Measurements from ENCODE around the gene TICAM2.

TICAM2 gene

DNA sequence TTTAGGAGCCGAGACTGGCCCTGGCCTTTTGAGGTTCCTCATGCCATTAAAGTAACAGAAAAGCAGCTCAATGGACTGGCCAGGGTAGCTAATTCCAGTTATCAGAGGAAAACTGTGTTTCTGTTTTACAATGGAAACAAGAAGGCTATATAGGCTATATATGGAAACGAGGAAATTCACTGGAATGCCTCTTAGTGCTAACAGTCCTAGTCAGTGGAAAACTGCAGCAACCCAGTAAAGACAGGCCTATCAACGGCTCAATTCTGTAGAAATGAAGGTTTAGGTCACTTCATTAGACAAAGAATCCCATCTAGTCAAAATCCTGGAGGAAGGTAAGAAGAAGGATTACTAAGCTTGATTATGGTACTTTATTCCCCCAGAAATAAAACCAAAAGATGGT is 3.2 kb upstream of the TICAM2 start:
- Histone ChIP-seq H3K27me3 (ENCODE audit: insufficient read depth, low read length) (no peaks in the 10 kb centered on the region), H3K4me3 (ENCODE audit: low read length) (no peak overlapping the region), H3K4me1 (ENCODE audit: insufficient read depth, low read length) (peaks cover 28% of the 10 kb centered on the region), H3K27ac (ENCODE audit: low read depth, low read length) (no peak overlapping the region), H3K36me3 (ENCODE audit: insufficient read depth, low read length) (peaks cover 1% of the 10 kb centered on the region; the same call in 1 of the 2 replicates), H3K9me3 (ENCODE audit: insufficient read depth, low read depth, low read length) (no peaks in the 10 kb centered on the region), H3K9ac (ENCODE audit: low read depth, low read length) (no peak overlapping the region)
- over 99% methylated on average over 3 of the region's 3 CpGs for WGBS

DNA sequence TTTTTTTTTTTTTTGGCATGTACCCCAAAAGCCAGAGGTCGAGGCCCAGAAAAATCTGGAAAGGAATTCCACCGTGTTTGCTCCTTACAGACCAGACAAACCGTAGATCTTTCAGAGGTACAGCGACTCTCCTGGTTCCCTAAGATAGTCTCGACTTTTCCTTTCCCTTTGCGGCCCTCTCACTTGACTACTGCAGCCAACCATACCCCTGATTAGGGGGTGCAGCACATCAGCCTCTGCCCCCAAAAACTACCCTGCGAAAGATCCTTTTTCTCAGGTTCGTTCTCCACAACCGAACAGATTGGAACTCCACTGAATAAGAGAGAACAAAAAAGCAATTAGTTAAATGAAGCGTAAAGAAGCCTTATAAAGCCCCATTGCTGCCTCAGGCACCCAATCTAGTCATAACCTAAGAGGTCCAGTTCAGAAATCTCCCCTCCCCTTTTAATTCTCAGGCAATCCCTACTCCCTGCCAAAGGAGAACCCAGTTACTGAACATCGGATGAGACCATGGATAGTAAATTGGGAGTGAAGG is 379 bp upstream of the TICAM2 start:
- 64% methylated on average over 11 of the region's 11 CpGs for WGBS
- Histone ChIP-seq H3K36me3 (ENCODE audit: insufficient read depth, low read length) (no peaks in the 10 kb centered on the region), H3K9me3 (ENCODE audit: insufficient read depth, low read depth, low read length) (no peaks in the 10 kb centered on the region), H3K27ac (ENCODE audit: low read depth, low read length) (no peak overlapping the region), H3K9ac (ENCODE audit: low read depth, low read length) (no peak overlapping the region), H3K4me3 (ENCODE audit: low read length) (peak overlapping the region; percentile 58), H3K4me1 (ENCODE audit: insufficient read depth, low read length) (peaks cover 22% of the 10 kb centered on the region), H3K27me3 (ENCODE audit: insufficient read depth, low read length) (no peaks in the 10 kb centered on the region)

DNA sequence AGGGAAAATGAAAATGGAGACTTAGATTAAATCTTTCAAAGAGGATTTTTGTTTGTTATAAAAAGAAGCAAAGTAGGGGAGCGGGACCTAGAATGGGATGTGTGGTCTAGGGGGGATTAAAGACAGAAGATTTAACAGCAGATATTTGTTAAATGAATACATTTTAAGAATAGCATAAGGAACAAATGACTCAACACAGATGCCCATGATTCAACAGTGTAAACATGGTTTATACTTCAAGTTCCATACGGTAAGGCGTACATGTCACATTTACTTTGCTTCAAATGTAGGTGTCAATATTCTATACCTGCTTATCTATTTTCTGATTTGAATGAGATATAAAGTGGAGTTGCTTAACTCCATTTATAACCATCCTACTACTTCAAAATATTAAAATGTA is 1.5 kb downstream of the TICAM2 start:
- no peaks in the 10 kb centered on the region for H3K27me3 ChIP-seq (ENCODE audit: insufficient read depth, low read length)
- H3K27ac ChIP-seq (ENCODE audit: low read depth, low read length) = no peak overlapping the region
- no peak overlapping the region for H3K9ac ChIP-seq (ENCODE audit: low read depth, low read length)
- no peaks in the 10 kb centered on the region for H3K36me3 ChIP-seq (ENCODE audit: insufficient read depth, low read length)
- H3K9me3 ChIP-seq (ENCODE audit: insufficient read depth, low read depth, low read length) = no peaks in the 10 kb centered on the region
- H3K4me1 ChIP-seq (ENCODE audit: insufficient read depth, low read length) = peaks cover 22% of the 10 kb centered on the region
- 86% methylated on average over 3 of the region's 3 CpGs for WGBS
- no peak overlapping the region for H3K4me3 ChIP-seq (ENCODE audit: low read length)

DNA sequence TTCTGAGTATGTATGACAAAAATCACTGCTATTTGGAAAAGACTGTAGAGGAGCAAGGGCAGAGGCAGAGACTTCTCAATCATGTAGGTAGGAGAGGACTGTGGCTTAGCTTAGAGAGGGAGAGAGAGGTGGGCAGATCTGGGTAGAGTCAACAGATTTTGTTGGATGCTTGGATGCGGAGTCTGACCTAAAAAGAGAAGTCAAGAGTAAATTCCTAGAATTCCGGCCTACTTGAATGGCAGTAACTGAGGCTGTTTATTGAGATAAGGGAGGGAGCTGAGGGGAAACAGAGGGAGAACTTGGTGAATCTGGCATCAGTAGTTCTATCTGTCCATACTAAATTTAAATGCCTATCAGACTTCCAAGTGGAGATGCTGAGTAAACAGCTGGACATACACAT is 2.4 kb downstream of the TICAM2 start:
- no peaks in the 10 kb centered on the region for H3K9me3 ChIP-seq (ENCODE audit: insufficient read depth, low read depth, low read length)

DNA sequence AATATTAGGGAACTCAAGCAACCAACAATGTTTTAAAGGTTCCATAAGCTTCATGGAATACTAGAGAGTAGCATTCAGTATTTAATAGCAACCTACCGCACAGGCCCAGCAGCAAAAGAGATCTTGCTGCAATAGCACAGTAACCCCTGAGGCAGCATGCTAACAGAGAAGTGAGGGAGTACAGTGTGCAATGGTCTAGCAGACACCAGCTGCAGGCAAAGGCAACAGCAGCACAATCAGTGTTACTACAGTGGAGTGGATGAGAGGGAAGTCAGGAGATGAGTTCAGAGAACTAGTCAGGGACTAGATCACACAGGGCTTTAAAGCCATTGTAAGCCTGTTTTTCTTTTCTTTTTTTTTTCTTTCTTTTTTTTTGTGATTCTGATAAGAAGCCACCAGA is 2.8 kb downstream of the TICAM2 start:
- Histone ChIP-seq H3K36me3 (ENCODE audit: insufficient read depth, low read length) (no peaks in the 10 kb centered on the region), H3K27me3 (ENCODE audit: insufficient read depth, low read length) (no peaks in the 10 kb centered on the region), H3K9me3 (ENCODE audit: insufficient read depth, low read depth, low read length) (no peaks in the 10 kb centered on the region), H3K9ac (ENCODE audit: low read depth, low read length) (no peak overlapping the region), H3K4me3 (ENCODE audit: low read length) (no peak overlapping the region), H3K4me1 (ENCODE audit: insufficient read depth, low read length) (peaks cover 22% of the 10 kb centered on the region), H3K27ac (ENCODE audit: low read depth, low read length) (no peak overlapping the region)
- 96% methylated on average over 1 of the region's 1 CpG for WGBS

More for the DNA sequence above, 2.4 kb downstream of the TICAM2 start:
- 80% methylated on average over 2 of the region's 2 CpGs for WGBS
- H3K27me3 ChIP-seq (ENCODE audit: insufficient read depth, low read length) = no peaks in the 10 kb centered on the region
- H3K36me3 ChIP-seq (ENCODE audit: insufficient read depth, low read length) = no peaks in the 10 kb centered on the region
- H3K27ac ChIP-seq (ENCODE audit: low read depth, low read length) = no peak overlapping the region
- no peak overlapping the region for H3K9ac ChIP-seq (ENCODE audit: low read depth, low read length)
- H3K4me3 ChIP-seq (ENCODE audit: low read length) = no peak overlapping the region
- H3K4me1 ChIP-seq (ENCODE audit: insufficient read depth, low read length) = peaks cover 22% of the 10 kb centered on the region

DNA sequence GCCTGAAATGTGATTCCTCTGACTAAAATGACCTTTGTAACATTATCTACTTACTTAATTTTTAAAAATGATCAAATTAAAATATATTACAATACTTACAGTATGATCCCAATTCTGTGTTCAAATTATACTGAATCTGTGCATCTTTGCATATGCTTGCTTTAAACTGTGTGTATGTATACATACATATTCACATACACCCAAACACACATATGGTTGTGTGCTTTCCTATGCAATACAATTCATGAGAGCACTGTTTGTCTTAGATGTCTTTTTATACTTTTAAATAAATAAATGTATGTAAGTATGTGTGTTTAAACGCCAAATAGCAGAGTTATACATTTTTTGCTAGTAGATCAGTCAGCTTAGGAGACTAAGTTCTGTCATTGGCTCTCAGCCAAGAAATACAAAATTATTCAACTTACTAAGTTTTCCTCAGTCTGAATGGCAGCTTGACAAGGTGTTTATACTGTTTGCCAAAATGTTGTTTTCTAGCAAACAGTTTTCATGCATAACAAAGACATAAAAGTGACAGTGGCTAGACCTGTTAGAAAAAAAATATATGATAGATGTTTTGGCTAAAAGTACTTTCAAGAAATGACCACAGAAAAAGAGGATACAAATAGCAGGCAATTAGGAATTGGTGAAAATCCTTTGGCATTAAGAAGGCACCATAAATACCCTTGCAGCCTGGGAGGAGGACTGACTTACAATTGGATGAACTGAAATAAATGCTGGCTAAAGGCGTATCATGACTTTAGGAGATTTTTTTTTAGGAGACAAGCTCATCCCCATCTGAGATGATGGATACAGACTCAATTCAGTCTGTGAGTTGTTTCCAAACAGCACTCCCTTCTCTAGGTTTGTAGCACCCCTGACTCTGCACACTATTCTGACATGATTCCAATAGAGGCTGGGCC is 7.9 kb downstream of the TICAM2 start:
- Histone ChIP-seq H3K4me3 (ENCODE audit: low read length) (no peak overlapping the region), H3K4me1 (ENCODE audit: insufficient read depth, low read length) (no peaks in the 10 kb centered on the region), H3K27ac (ENCODE audit: low read depth, low read length) (no peak overlapping the region), H3K36me3 (ENCODE audit: insufficient read depth, low read length) (no peaks in the 10 kb centered on the region), H3K9ac (ENCODE audit: low read depth, low read length) (no peak overlapping the region), H3K27me3 (ENCODE audit: insufficient read depth, low read length) (no peaks in the 10 kb centered on the region), H3K9me3 (ENCODE audit: insufficient read depth, low read depth, low read length) (no peaks in the 10 kb centered on the region)
- WGBS = 86% methylated on average over 2 of the region's 2 CpGs

DNA sequence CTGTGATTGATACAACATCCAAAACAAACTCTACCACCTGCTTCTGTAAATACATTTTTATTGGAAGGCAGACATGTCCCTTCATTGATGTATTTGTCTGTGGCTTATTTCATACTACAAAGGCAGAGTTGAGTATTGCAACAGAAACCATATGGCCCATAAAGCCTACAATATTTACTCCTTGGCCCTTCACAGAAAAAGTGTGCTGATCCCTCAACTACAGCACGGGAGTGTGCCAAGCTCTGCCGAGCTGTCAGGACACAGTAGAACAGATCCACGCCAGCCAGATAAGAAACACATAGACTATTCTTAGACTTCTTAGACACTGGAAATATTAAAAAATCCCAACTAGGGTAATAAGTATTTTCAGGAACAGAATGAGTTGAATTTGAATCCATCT is 13.2 kb downstream of the TICAM2 start:
- no peak overlapping the region for H3K27ac ChIP-seq (ENCODE audit: low read depth, low read length)
- H3K4me1 ChIP-seq (ENCODE audit: insufficient read depth, low read length) = no peaks in the 10 kb centered on the region
- WGBS = 92% methylated on average over 3 of the region's 3 CpGs
- no peak overlapping the region for H3K4me3 ChIP-seq (ENCODE audit: low read length)
- no peaks in the 10 kb centered on the region for H3K36me3 ChIP-seq (ENCODE audit: insufficient read depth, low read length)
- H3K27me3 ChIP-seq (ENCODE audit: insufficient read depth, low read length) = no peaks in the 10 kb centered on the region
- H3K9ac ChIP-seq (ENCODE audit: low read depth, low read length) = no peak overlapping the region
- H3K9me3 ChIP-seq (ENCODE audit: insufficient read depth, low read depth, low read length) = no peaks in the 10 kb centered on the region

DNA sequence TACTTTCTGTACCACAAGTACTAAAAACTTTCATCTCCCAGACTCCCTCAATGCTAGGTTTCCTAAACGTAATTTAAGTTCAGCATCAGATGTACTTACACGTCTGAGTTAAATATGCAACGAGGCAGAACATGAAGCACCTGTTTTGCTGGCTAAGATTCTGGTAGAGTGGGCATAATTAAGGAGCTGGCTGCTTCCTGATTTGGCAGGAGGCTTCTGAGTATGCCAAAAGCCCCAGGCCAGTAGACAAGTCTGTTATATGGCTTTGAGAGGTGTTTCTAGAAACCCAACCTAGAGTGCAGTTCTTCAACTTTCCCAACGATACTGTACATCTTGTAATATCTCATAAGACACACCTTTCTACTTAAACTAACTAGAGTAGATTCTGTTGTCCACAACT is 13.6 kb downstream of the TICAM2 start:
- Histone ChIP-seq H3K36me3 (ENCODE audit: insufficient read depth, low read length) (no peaks in the 10 kb centered on the region), H3K27ac (ENCODE audit: low read depth, low read length) (no peak overlapping the region), H3K4me1 (ENCODE audit: insufficient read depth, low read length) (no peaks in the 10 kb centered on the region), H3K9me3 (ENCODE audit: insufficient read depth, low read depth, low read length) (no peaks in the 10 kb centered on the region), H3K9ac (ENCODE audit: low read depth, low read length) (no peak overlapping the region), H3K27me3 (ENCODE audit: insufficient read depth, low read length) (no peaks in the 10 kb centered on the region), H3K4me3 (ENCODE audit: low read length) (no peak overlapping the region)
- WGBS = 88% methylated on average over 4 of the region's 4 CpGs

DNA sequence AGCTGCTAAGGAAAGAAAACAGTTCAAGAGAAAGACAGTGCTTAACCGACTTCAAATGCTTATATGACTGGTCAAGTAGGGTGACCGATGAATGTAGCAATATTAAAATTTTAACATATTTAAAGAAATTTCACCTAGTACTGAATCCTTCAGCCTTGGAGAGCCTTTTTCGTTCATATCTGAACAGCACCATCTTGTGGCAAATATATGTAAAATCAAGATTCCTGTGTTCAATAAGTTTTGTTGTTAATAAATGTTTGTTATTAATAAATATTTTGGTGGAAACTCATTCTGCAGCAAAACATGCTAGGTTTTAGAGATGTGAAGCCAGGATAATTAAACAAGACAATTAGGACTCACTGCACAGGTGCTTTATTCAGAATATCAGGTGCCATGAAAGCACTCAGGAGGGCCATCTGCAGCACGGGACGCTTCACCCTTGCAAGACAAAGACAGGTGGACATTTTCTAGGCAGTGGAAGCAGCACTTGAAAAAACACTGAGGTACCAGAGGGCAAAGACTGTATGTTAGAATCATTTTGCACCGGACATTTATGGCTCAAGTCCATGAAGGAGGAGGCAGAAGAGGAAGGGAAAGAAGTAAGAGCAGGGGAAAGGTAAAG is 15.6 kb downstream of the TICAM2 start:
- Histone ChIP-seq H3K9me3 (ENCODE audit: insufficient read depth, low read depth, low read length) (no peaks in the 10 kb centered on the region), H3K4me3 (ENCODE audit: low read length) (no peak overlapping the region)
- WGBS = 76% methylated on average over 4 of the region's 6 CpGs

DNA sequence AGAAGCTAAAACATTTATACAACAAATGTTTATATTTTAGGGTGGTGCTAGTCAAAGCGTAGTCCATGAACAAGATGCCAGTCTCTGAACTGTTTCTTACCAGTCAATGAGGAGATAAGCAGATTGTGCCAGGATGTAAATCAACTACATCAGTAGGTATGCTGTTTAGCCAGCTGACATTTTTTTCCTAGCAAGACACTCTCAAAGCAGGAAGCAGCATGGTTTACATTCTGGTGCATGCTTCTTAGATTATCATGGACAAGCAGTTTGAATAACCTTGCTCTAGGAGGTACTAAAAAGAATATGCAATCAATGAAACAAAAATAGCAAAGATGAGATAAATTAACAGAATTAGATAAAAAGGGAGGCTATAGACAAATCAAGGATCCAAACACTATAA is 17.0 kb downstream of the TICAM2 start:
- Histone ChIP-seq H3K27ac (ENCODE audit: low read depth, low read length) (no peak overlapping the region), H3K27me3 (ENCODE audit: insufficient read depth, low read length) (no peaks in the 10 kb centered on the region), H3K9ac (ENCODE audit: low read depth, low read length) (no peak overlapping the region), H3K9me3 (ENCODE audit: insufficient read depth, low read depth, low read length) (no peaks in the 10 kb centered on the region), H3K4me3 (ENCODE audit: low read length) (no peak overlapping the region), H3K4me1 (ENCODE audit: insufficient read depth, low read length) (peaks cover 6% of the 10 kb centered on the region), H3K36me3 (ENCODE audit: insufficient read depth, low read length) (no peaks in the 10 kb centered on the region)
- 94% methylated on average over 1 of the region's 1 CpG for WGBS

More for the DNA sequence above, 15.6 kb downstream of the TICAM2 start:
- no peaks in the 10 kb centered on the region for H3K36me3 ChIP-seq (ENCODE audit: insufficient read depth, low read length)
- H3K27ac ChIP-seq (ENCODE audit: low read depth, low read length) = no peak overlapping the region
- no peaks in the 10 kb centered on the region for H3K27me3 ChIP-seq (ENCODE audit: insufficient read depth, low read length)
- no peak overlapping the region for H3K9ac ChIP-seq (ENCODE audit: low read depth, low read length)
- peaks cover 6% of the 10 kb centered on the region for H3K4me1 ChIP-seq (ENCODE audit: insufficient read depth, low read length)

DNA sequence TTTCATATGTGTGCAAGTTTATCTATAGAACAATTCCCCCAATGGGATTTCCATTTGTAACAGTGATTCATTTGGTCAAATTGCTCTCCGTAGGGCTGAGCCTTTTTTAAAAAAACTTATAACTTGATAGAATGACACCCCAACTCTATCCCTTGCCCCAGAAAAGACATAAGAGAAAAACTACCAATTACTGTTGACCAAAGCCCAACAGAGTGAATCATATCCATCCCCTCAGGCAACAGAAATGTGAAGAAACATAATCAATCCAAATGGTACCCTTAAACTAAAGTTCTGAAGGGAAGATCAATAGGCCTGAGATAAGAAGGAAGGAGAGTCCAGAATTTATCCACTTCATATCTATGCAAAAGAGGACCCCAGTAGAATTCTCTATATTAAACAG is 17.8 kb downstream of the TICAM2 start:
- Histone ChIP-seq H3K4me3 (ENCODE audit: low read length) (no peak overlapping the region), H3K9ac (ENCODE audit: low read depth, low read length) (no peak overlapping the region), H3K36me3 (ENCODE audit: insufficient read depth, low read length) (no peaks in the 10 kb centered on the region), H3K4me1 (ENCODE audit: insufficient read depth, low read length) (peaks cover 6% of the 10 kb centered on the region), H3K9me3 (ENCODE audit: insufficient read depth, low read depth, low read length) (no peaks in the 10 kb centered on the region), H3K27ac (ENCODE audit: low read depth, low read length) (no peak overlapping the region), H3K27me3 (ENCODE audit: insufficient read depth, low read length) (no peaks in the 10 kb centered on the region)
- 100% methylated on average over 1 of the region's 1 CpG for WGBS

Data from HUES64 (cell line).